CD14-positive monocyte (primary cell): ENCODE measurements around the gene NPY4R2. TPM values are rescaled to one million over a fixed set of nuclear protein-coding genes. Genes with fewer than 3 reads are reported as not detected.
"Not testable (repeated sequence)": the region's sequence is repeated elsewhere in the genome, so short reads cannot be mapped to it uniquely, and the experiment has no call there.

ENCODE experiments used
- DNase-seq, 3 donors: peaks; one replicate each; pipeline ENCODE4 v3.0.0-alpha.2; 2011 to 2022
- H2AFZ ChIP-seq: 2 replicates; pipeline ENCODE4 v1.6.0; 2012; ENCODE audit warnings: mild to moderate bottlenecking, low read depth, low read length, inconsistent platforms; ENCODE audit not compliant: insufficient read depth, poor library complexity, severe bottlenecking
- H3K27ac ChIP-seq, 2 donors: 1 replicate in 1 of 2; 2 replicates in 1 of 2; pipeline ENCODE4 v1.5.1; 2012 to 2013; ENCODE audit warnings: low read length in 2 of 2, control low read depth in 1 of 2, inconsistent platforms in 1 of 2, low read depth in 1 of 2, mild to moderate bottlenecking in 1 of 2
- H3K27me3 ChIP-seq, 2 donors: one replicate each; pipeline versions ENCODE4 v1.6.0 to v1.6.1; 2011 to 2013; ENCODE audit warnings: low read length in 2 of 2; ENCODE audit not compliant: control insufficient read depth in 2 of 2, insufficient read depth in 2 of 2
- H3K36me3 ChIP-seq, 2 donors: replicated peaks in 1 of 2; 1 replicate in 1 of 2; 2 replicates in 1 of 2; pipeline versions ENCODE4 v1.5.1 to v1.6.1; 2012 to 2013; ENCODE audit warnings: low read length in 2 of 2, control low read depth in 1 of 2, inconsistent platforms in 1 of 2, mild to moderate bottlenecking in 1 of 2; ENCODE audit not compliant: insufficient read depth in 2 of 2, control insufficient read depth in 1 of 2
- H3K4me1 ChIP-seq, 2 donors: 1 replicate in 1 of 2; 2 replicates in 1 of 2; pipeline versions ENCODE4 v1.5.1 to v1.6.1; 2012 to 2013; ENCODE audit warnings: low read length in 2 of 2, control low read depth in 1 of 2, inconsistent platforms in 1 of 2, mild to moderate bottlenecking in 1 of 2, moderate library complexity in 1 of 2; ENCODE audit not compliant: insufficient read depth in 2 of 2, control insufficient read depth in 1 of 2
- H3K4me2 ChIP-seq: replicated peaks from 2 replicates; pipeline ENCODE3; 2012; ENCODE audit warnings: low read length, moderate library complexity, mild to moderate bottlenecking; ENCODE audit not compliant: poor library complexity, severe bottlenecking; ENCODE audit errors: extremely low read depth
- H3K4me3 ChIP-seq, 3 experiments: fragments of 200-600 bp in 1 of 3; sonication (generic) in 1 of 3; replicated peaks in 1 of 3; 1 replicate in 2 of 3; 2 replicates in 1 of 3; pipeline ENCODE4 v1.5.1; 2011 to 2013; ENCODE audit warnings: low read length in 3 of 3, mild to moderate bottlenecking in 3 of 3, control low read depth in 2 of 3, low read depth in 2 of 3, inconsistent platforms in 1 of 3, moderate library complexity in 1 of 3
- H3K79me2 ChIP-seq: 2 replicates; pipeline ENCODE4 v1.6.0; 2012; ENCODE audit warnings: mild to moderate bottlenecking, control low read depth, inconsistent platforms, low read length, moderate library complexity; ENCODE audit not compliant: insufficient read depth
- H3K9ac ChIP-seq: 2 replicates; pipeline ENCODE4 v1.6.0; 2017; ENCODE audit warnings: low read length, mild to moderate bottlenecking; ENCODE audit not compliant: insufficient read depth, poor library complexity, severe bottlenecking
- H3K9me3 ChIP-seq, 2 donors: replicated peaks in 1 of 2; 1 replicate in 1 of 2; 2 replicates in 1 of 2; pipeline versions ENCODE4 v1.5.1 to v1.6.1; 2012 to 2013; ENCODE audit warnings: low read length in 2 of 2, control low read depth in 1 of 2; ENCODE audit not compliant: control insufficient read depth in 1 of 2, insufficient read depth in 1 of 2
- H4K20me1 ChIP-seq: 2 replicates; pipeline ENCODE4 v1.6.0; 2012; ENCODE audit warnings: mild to moderate bottlenecking, low read length, control low read depth, moderate library complexity; ENCODE audit not compliant: insufficient read depth
- H3K27ac Mint-ChIP-seq, 7 donors: one replicate each; pipeline ENCODE4 v1.8.0; 2020; ENCODE audit warnings: mild to moderate bottlenecking in 7 of 7, mixed read lengths in 7 of 7, moderate library complexity in 6 of 7, inconsistent platforms in 2 of 7
- H3K27me3 Mint-ChIP-seq, 3 donors: one replicate each; pipeline ENCODE4 v1.8.0; 2021 to 2022; ENCODE audit warnings: low read depth in 3 of 3, mild to moderate bottlenecking in 3 of 3, mixed read lengths in 3 of 3, moderate library complexity in 3 of 3, inconsistent platforms in 1 of 3
- H3K36me3 Mint-ChIP-seq, 2 donors: one replicate each; pipeline ENCODE4 v1.8.0; 2020; ENCODE audit warnings: mixed read lengths in 2 of 2, inconsistent platforms in 1 of 2, mild to moderate bottlenecking in 1 of 2
- H3K4me1 Mint-ChIP-seq: one replicate; pipeline ENCODE4 v1.8.0; 2020; ENCODE audit warnings: mild to moderate bottlenecking, mixed read lengths
- H3K4me3 Mint-ChIP-seq, 2 donors: one replicate each; pipeline ENCODE4 v1.8.0; 2020; ENCODE audit warnings: mild to moderate bottlenecking in 2 of 2, mixed read lengths in 2 of 2, moderate library complexity in 1 of 2
- H3K9me3 Mint-ChIP-seq, 7 donors: one replicate each; pipeline ENCODE4 v1.8.0; 2020 to 2022; ENCODE audit warnings: mixed read lengths in 7 of 7, mild to moderate bottlenecking in 6 of 7, moderate library complexity in 6 of 7, inconsistent platforms in 2 of 7
- WGBS: methylation state at CpG from one replicate; pipeline ENCODE4 v1.1.5; 2013; ENCODE audit warnings: missing lambda C conversion rate; ENCODE audit not compliant: insufficient coverage; 5-methylcytosine and 5-hydroxymethylcytosine counted together
- intact Hi-C, 2 donors: fragments of 100-400 bp; cut with micrococcal nuclease; formaldehyde crosslinking; loops; one replicate each; pipeline versions ENCODE4 v1.15.0 to v1.15.1; 2023
- polyA plus RNA-seq, 3 donors: library from polyadenylated mRNA; depleted of rRNA in 1 of 3; unstranded in 2 of 3; stranded (reverse) in 1 of 3; fragments of 300-500 nt in 2 of 3; fragments of >200 nt in 1 of 3; fragmentation: Illumina TruSeq in 2 of 3; gene quantifications; 1 replicate in 2 of 3; 2 replicates in 1 of 3; pipeline ENCODE4 v1.2.3, GENCODE V29; 2012 to 2021

Gene NPY4R2
- polyA plus RNA-seq, 3 donors: not detected

DNA sequence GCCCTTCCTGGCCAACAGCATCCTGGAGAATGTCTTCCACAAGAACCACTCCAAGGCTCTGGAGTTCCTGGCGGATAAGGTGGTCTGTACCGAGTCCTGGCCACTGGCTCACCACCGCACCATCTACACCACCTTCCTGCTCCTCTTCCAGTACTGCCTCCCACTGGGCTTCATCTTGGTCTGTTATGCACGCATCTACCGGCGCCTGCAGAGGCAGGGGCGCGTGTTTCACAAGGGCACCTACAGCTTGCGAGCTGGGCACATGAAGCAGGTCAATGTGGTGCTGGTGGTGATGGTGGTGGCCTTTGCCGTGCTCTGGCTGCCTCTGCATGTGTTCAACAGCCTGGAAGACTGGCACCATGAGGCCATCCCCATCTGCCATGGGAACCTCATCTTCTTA is 4.0 kb downstream of the NPY4R2 start:
- H3K27ac ChIP-seq, H3K4me3 Mint-ChIP-seq, H3K9me3 Mint-ChIP-seq, H4K20me1 ChIP-seq, DNase-seq, H3K36me3 Mint-ChIP-seq, H3K4me1 ChIP-seq, H3K79me2 ChIP-seq, intact Hi-C loops, H3K9ac ChIP-seq, H3K4me2 ChIP-seq, H2AFZ ChIP-seq, H3K27me3 ChIP-seq, H3K9me3 ChIP-seq, H3K36me3 ChIP-seq, H3K4me3 ChIP-seq, H3K27ac Mint-ChIP-seq, H3K4me1 Mint-ChIP-seq, H3K27me3 Mint-ChIP-seq: not testable (repeated sequence)
- WGBS: no CpG with 5 or more reads among the region's 10 CpGs

DNA sequence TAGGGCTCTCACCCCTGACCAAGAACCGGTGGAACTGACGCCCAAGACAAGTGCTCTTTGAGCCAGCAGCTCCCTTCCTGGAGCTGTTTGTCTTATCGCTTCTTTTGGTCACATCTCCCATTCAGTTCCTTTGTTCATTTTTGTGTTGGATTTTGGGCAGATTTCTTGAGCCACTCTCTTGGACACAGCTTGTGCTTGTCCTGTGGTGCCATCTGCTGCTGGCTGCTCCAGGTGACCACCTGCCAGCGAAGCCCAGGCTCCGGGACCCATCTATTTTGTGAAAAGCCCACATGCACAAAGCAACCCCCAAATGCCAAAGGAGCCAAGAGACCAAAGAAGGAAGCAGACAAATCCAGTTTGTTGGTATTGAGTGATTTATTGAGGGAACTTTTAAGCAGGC is 6.2 kb downstream of the NPY4R2 start:
- no CpG with 5 or more reads among the region's 5 CpGs for WGBS
- H3K4me3 ChIP-seq, H3K9ac ChIP-seq, H3K36me3 ChIP-seq, H3K4me2 ChIP-seq, H3K79me2 ChIP-seq, H3K4me1 Mint-ChIP-seq, H3K27me3 Mint-ChIP-seq, H3K27ac ChIP-seq, H3K9me3 ChIP-seq, intact Hi-C loops, H3K4me1 ChIP-seq, H4K20me1 ChIP-seq, H3K27me3 ChIP-seq, H3K36me3 Mint-ChIP-seq, H3K9me3 Mint-ChIP-seq, H3K27ac Mint-ChIP-seq, H2AFZ ChIP-seq, DNase-seq, H3K4me3 Mint-ChIP-seq: not testable (repeated sequence)

DNA sequence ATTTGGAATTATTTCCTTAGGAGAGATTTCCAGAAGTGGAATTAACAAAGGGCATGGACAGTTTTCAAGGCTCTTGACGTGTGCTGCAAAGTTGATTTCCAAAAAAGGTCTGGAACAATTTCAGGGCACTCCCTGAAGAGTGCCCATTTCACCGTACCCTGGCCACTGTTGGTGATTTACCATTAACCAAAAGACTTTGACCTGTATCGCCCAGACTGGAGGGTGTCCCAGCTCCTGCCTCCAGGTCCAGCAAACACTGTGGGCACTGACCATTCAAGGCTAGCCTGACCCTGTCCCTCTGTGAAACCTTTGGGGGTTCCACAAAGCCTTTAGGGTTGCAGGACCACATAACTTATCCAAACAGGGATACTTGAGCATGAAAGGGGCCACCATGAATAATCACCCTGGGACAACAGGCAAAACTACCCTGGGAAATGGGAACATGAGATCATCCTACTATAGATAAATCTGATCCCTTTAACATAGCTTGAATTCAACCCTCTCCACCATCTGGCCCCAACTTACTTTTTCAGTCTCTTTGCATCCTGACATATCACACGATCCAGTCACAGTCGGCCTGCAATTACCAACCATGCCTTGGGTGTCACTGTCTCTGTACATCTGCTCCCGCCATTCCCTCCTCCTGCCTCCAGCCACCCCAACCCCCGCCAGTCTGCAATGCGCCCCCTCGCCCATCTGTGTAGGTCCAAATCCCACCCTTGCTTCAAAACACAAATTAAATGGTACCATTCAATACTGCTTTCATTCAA is 8.9 kb downstream of the NPY4R2 start:
- intact Hi-C loops, H3K27ac Mint-ChIP-seq, H3K4me1 ChIP-seq: not testable (repeated sequence)

DNA sequence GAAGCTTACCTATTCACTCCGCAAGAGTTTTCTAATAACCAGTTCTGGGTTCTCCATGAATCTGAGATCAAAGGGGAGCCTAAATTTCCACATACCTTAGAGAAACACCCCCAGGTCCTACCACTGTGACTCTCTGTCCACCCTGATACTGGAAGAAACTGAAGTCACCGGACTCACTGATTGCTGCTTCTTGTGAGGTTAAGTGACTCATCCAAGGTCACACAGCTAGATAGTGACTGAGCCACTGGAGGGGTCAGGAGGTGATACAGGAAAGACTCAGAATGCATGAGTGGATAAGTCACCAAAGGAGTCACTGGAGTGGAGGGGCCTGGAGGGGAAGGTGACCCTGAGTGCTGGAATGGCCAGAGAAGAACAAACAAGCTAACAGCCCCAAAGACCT is 9.8 kb downstream of the NPY4R2 start:
- H4K20me1 ChIP-seq, H3K4me1 Mint-ChIP-seq, H3K4me1 ChIP-seq, H3K36me3 Mint-ChIP-seq, H3K4me3 Mint-ChIP-seq, H2AFZ ChIP-seq, DNase-seq, H3K79me2 ChIP-seq, H3K27me3 Mint-ChIP-seq, intact Hi-C loops, H3K36me3 ChIP-seq, H3K9me3 Mint-ChIP-seq, H3K27me3 ChIP-seq, H3K9me3 ChIP-seq, H3K4me3 ChIP-seq, H3K27ac ChIP-seq, H3K9ac ChIP-seq, H3K27ac Mint-ChIP-seq, H3K4me2 ChIP-seq: not testable (repeated sequence)
- WGBS: no CpG with 5 or more reads among the region's 2 CpGs

More for the DNA sequence above, 8.9 kb downstream of the NPY4R2 start:
- H3K27ac ChIP-seq, H3K4me2 ChIP-seq, H3K36me3 Mint-ChIP-seq, H3K27me3 ChIP-seq, DNase-seq, H3K36me3 ChIP-seq, H3K9me3 Mint-ChIP-seq, H4K20me1 ChIP-seq, H3K9me3 ChIP-seq, H3K27me3 Mint-ChIP-seq, H3K9ac ChIP-seq, H2AFZ ChIP-seq, H3K4me3 ChIP-seq, H3K4me1 Mint-ChIP-seq, H3K79me2 ChIP-seq, H3K4me3 Mint-ChIP-seq: not testable (repeated sequence)
- WGBS: no CpG with 5 or more reads among the region's 9 CpGs
